Activated CD8-positive, alpha-beta memory T cell treated with anti-CD3 and anti-CD28 coated beads, Interleukin-2, amount 50 U/mL, for 48 hours (primary cell): ENCODE results near the gene TMEM150C.
"Not testable (repeated sequence)": the region's sequence is repeated elsewhere in the genome, so short reads cannot be mapped to it uniquely, and the experiment has no call there.

Source experiments
- DNase-seq: peaks from one replicate; pipeline ENCODE4 v3.0.0-alpha.2; 2020

Gene TMEM150C

GRCh38 chr4:82567444-82567843, 5.7 kb upstream of the TMEM150C start:
- no peak for DNase-seq

GRCh38 chr4:82562564-82562854, 721 bp upstream of the TMEM150C start:
- no peak for DNase-seq

GRCh38 chr4:82560853-82561785, 669 bp downstream of the TMEM150C start:
- no peak for DNase-seq

GRCh38 chr4:82559735-82560120, 2.1 kb downstream of the TMEM150C start:
- DNase-seq = no peak

- DNase-seq = not testable (repeated sequence)
These were observed 2.6 kb downstream of the TMEM150C start for GRCh38 chr4:82559090-82559734.

- no peak for DNase-seq
These were observed 6.5 kb downstream of the TMEM150C start for GRCh38 chr4:82555276-82555675.

GRCh38 chr4:82553020-82553419, 8.8 kb downstream of the TMEM150C start:
- DNase-seq = no peak

- no peak for DNase-seq
These were observed 10.1 kb downstream of the TMEM150C start for GRCh38 chr4:82551734-82552133.

- not testable (repeated sequence) for DNase-seq
These were observed 13.9 kb downstream of the TMEM150C start for GRCh38 chr4:82547850-82548249.

- no peak for DNase-seq
These were observed 18.7 kb downstream of the TMEM150C start for GRCh38 chr4:82543131-82543530.

GRCh38 chr4:82542642-82543041, 19.1 kb downstream of the TMEM150C start:
- no peak for DNase-seq

- no peak for DNase-seq
These were observed 32.5 kb downstream of the TMEM150C start for GRCh38 chr4:82529322-82529721.

GRCh38 chr4:82528868-82529267, 32.9 kb downstream of the TMEM150C start:
- DNase-seq = no peak

GRCh38 chr4:82528074-82528473, 33.7 kb downstream of the TMEM150C start:
- DNase-seq = no peak

- no peak for DNase-seq
These were observed 36.4 kb downstream of the TMEM150C start for GRCh38 chr4:82525307-82525911.

- no peak for DNase-seq
These were observed 37.1 kb downstream of the TMEM150C start for GRCh38 chr4:82524570-82525152.

GRCh38 chr4:82523179-82523578, 38.6 kb downstream of the TMEM150C start:
- no peak for DNase-seq

GRCh38 chr4:82522472-82522871, 39.3 kb downstream of the TMEM150C start:
- no peak for DNase-seq

GRCh38 chr4:82521283-82521682, 40.5 kb downstream of the TMEM150C start:
- no peak for DNase-seq

- no peak for DNase-seq
These were observed 42.0 kb downstream of the TMEM150C start for GRCh38 chr4:82519776-82520175.

- no peak for DNase-seq
These were observed 42.7 kb downstream of the TMEM150C start for GRCh38 chr4:82519072-82519471.

GRCh38 chr4:82517043-82517442, 44.7 kb downstream of the TMEM150C start:
- DNase-seq = no peak

- DNase-seq = no peak
These were observed 46.1 kb downstream of the TMEM150C start for GRCh38 chr4:82515705-82516104.

- no peak for DNase-seq
These were observed 48.4 kb downstream of the TMEM150C start for GRCh38 chr4:82513382-82513781.
